GM19397 (cell line): ENCODE measurements around the gene PMEPA1.

Source experiments
- ATAC-seq: cut with Tn5 transposase; IDR thresholded peaks from one replicate; pipeline ENCODE4 v1.9.1; 2021; ENCODE audit warnings: mild to moderate bottlenecking, moderate library complexity; ENCODE audit not compliant: unreplicated experiment

Gene PMEPA1

GRCh38 chr20:57695940-57696339, 13.9 kb downstream of the PMEPA1 start:
- ATAC-seq = no peak

GRCh38 chr20:57695012-57695411, 14.8 kb downstream of the PMEPA1 start:
- ATAC-seq = no peak

GRCh38 chr20:57694481-57694880, 15.3 kb downstream of the PMEPA1 start:
- ATAC-seq = no peak

- no peak for ATAC-seq
Observed at GRCh38 chr20:57693670-57694329, 16.0 kb downstream of the PMEPA1 start.

- ATAC-seq = no peak
Observed at GRCh38 chr20:57693002-57693582, 16.7 kb downstream of the PMEPA1 start.

- no peak for ATAC-seq
Observed at GRCh38 chr20:57692393-57692792, 17.4 kb downstream of the PMEPA1 start.

- no peak for ATAC-seq
Observed at GRCh38 chr20:57691699-57692098, 18.1 kb downstream of the PMEPA1 start.

GRCh38 chr20:57690525-57690924, 19.3 kb downstream of the PMEPA1 start:
- no peak for ATAC-seq

GRCh38 chr20:57689745-57690481, 19.9 kb downstream of the PMEPA1 start:
- no peak for ATAC-seq

- ATAC-seq = no peak
Observed at GRCh38 chr20:57688864-57689263, 21.0 kb downstream of the PMEPA1 start.

GRCh38 chr20:57688295-57688694, 21.5 kb downstream of the PMEPA1 start:
- ATAC-seq = no peak

GRCh38 chr20:57686931-57687652, 22.7 kb downstream of the PMEPA1 start:
- ATAC-seq = no peak

GRCh38 chr20:57685146-57685758, 24.6 kb downstream of the PMEPA1 start:
- no peak for ATAC-seq

GRCh38 chr20:57684808-57685140, 25.0 kb downstream of the PMEPA1 start:
- ATAC-seq = no peak

- no peak for ATAC-seq
Observed at GRCh38 chr20:57683881-57684807, 25.7 kb downstream of the PMEPA1 start.

- ATAC-seq = no peak
Observed at GRCh38 chr20:57683287-57683686, 26.5 kb downstream of the PMEPA1 start.

GRCh38 chr20:57682184-57683101, 27.4 kb downstream of the PMEPA1 start:
- no peak for ATAC-seq

- ATAC-seq = peak; percentile 24
Observed at GRCh38 chr20:57680934-57681914, 28.6 kb downstream of the PMEPA1 start.
